Endothelial cell of umbilical vein (primary cell): Measurements from ENCODE around the gene ING1. TPM values are rescaled to one million over a fixed set of nuclear protein-coding genes. Genes with fewer than 3 reads are reported as not detected.

Source experiments
- BruUV-seq: library from RNA; stranded (reverse); fragments of 400-500 nt; replicated peaks from 2 replicates; lab custom pipeline; 2021; lab: Mats Ljungman, UMichigan
- CTCF ChIA-PET: fragments of 300-600, 350-600 bp; sonication (Branson Sonifier 250); formaldehyde crosslinking; loops from one replicate; lab custom pipeline; 2021; ENCODE audit warnings: antibody characterized with exemption, inconsistent platforms; lab: Charles Lee
- POLR2A ChIA-PET: fragments of 300-600, 350-600 bp; sonication (Branson Sonifier 250); formaldehyde crosslinking; loops from one replicate; lab custom pipeline; 2021; ENCODE audit warnings: antibody characterized with exemption, inconsistent platforms; lab: Charles Lee
- DNase-seq: peaks from one replicate; pipeline ENCODE4 v3.0.0-alpha.2; 2011; ENCODE audit warnings: low read depth, low spot score
- FAIRE-seq: peaks from 2 replicates; lab custom pipeline; 2011; peaks lifted over from hg19 to GRCh38; lab: Jason Lieb, UNC
- H2AFZ ChIP-seq: 2 replicates; pipeline ENCODE4 v1.6.0; 2012; ENCODE audit warnings: low read depth, low read length, control low read depth, inconsistent platforms
- H3K27ac ChIP-seq: 2 replicates; pipeline ENCODE4 v1.5.1; 2011; ENCODE audit warnings: low read depth, mild to moderate bottlenecking, control low read depth, low read length, moderate library complexity; ENCODE audit not compliant: insufficient read depth
- H3K27me3 ChIP-seq, 2 experiments: 2 replicates each; pipeline versions ENCODE4 v1.6.0 to v1.6.1; 2011; ENCODE audit warnings: low read length in 2 of 2, mixed read lengths in 1 of 2; ENCODE audit not compliant: control insufficient read depth in 2 of 2, insufficient read depth in 2 of 2
- H3K36me3 ChIP-seq, 2 experiments: 2 replicates in 1 of 2; 3 replicates in 1 of 2; pipeline ENCODE4 v1.5.1; 2011; ENCODE audit warnings: low read length in 2 of 2, mild to moderate bottlenecking in 1 of 2, moderate library complexity in 1 of 2; ENCODE audit not compliant: control insufficient read depth in 2 of 2, insufficient read depth in 2 of 2; ENCODE audit errors: extremely low read depth in 1 of 2
- H3K4me1 ChIP-seq: 3 replicates; pipeline ENCODE4 v1.5.1; 2011; ENCODE audit warnings: mild to moderate bottlenecking, low read length; ENCODE audit not compliant: control insufficient read depth, insufficient read depth; ENCODE audit errors: extremely low read depth
- H3K4me2 ChIP-seq: 2 replicates; pipeline ENCODE4 v1.6.1; 2011; ENCODE audit warnings: low read length, control low read depth, mixed read lengths; ENCODE audit not compliant: insufficient read depth
- H3K4me3 ChIP-seq, 3 experiments: fragments of 200-600 bp in 1 of 3; sonication (generic), shearing (Covaris generic) in 1 of 3; replicated peaks in 1 of 3; 2 replicates each; pipeline ENCODE4 v1.5.1; 2011 to 2016; ENCODE audit warnings: control low read depth in 3 of 3, low read length in 3 of 3, mild to moderate bottlenecking in 2 of 3, inconsistent platforms in 1 of 3, low read depth in 1 of 3, moderate library complexity in 1 of 3; ENCODE audit not compliant: insufficient read depth in 1 of 3
- H3K79me2 ChIP-seq: 2 replicates; pipeline ENCODE4 v1.6.0; 2012; ENCODE audit warnings: low read length, inconsistent platforms; ENCODE audit not compliant: control insufficient read depth, insufficient read depth
- H3K9ac ChIP-seq: replicated peaks from 2 replicates; pipeline ENCODE3; 2011; ENCODE audit warnings: low read length, control low read depth; ENCODE audit not compliant: insufficient read depth; ENCODE audit errors: extremely low read depth
- H3K9me1 ChIP-seq: replicated peaks from 3 replicates; pipeline ENCODE4 v1.6.0; 2011; ENCODE audit warnings: mild to moderate bottlenecking, low read length; ENCODE audit not compliant: control insufficient read depth, insufficient read depth; ENCODE audit errors: extremely low read depth
- H3K9me3 ChIP-seq: replicated peaks from 2 replicates; pipeline ENCODE4 v1.5.1; 2012; ENCODE audit warnings: low read length, inconsistent platforms; ENCODE audit not compliant: control insufficient read depth, insufficient read depth
- H4K20me1 ChIP-seq: replicated peaks from 2 replicates; pipeline ENCODE3; 2011; ENCODE audit warnings: mild to moderate bottlenecking, low read length; ENCODE audit not compliant: control insufficient read depth, insufficient read depth; ENCODE audit errors: extremely low read depth
- EZH2 ChIP-seq: IDR thresholded peaks from 2 replicates; pipeline ENCODE4 v1.6.1; 2012; ENCODE audit warnings: borderline replicate concordance, low read depth, mild to moderate bottlenecking, moderate library complexity, low read length, inconsistent platforms; ENCODE audit not compliant: severe bottlenecking
- FOS ChIP-seq: IDR thresholded peaks from 2 replicates; pipeline ENCODE4 v1.6.1; 2011; ENCODE audit warnings: mild to moderate bottlenecking, low read length, moderate library complexity, borderline replicate concordance; ENCODE audit not compliant: insufficient read depth
- GATA2 ChIP-seq: IDR thresholded peaks from 2 replicates; pipeline ENCODE4 v1.7.0; 2011; ENCODE audit warnings: low read depth, mild to moderate bottlenecking, moderate library complexity, mixed read lengths, low read length; ENCODE audit not compliant: insufficient read length, insufficient read depth
- JUN ChIP-seq: IDR thresholded peaks from 2 replicates; pipeline ENCODE4 v1.6.1; 2011; ENCODE audit warnings: borderline replicate concordance, low read depth; ENCODE audit not compliant: insufficient read length, insufficient read depth
- POLR2A ChIP-seq: IDR thresholded peaks from 2 replicates; pipeline ENCODE4 v1.6.1; 2012; ENCODE audit warnings: low read depth, mild to moderate bottlenecking, control low read depth, low read length
- POLR2AphosphoS5 ChIP-seq: IDR thresholded peaks from 2 replicates; pipeline ENCODE4 v1.6.1; 2012; ENCODE audit warnings: low read depth, mild to moderate bottlenecking, control low read depth, low read length, moderate library complexity; ENCODE audit not compliant: insufficient read depth
- dilution Hi-C: fragments of 300-500 bp; cut with MboI; formaldehyde crosslinking; loops from one replicate; pipeline ENCODE4 v1.15.0; 2019; ENCODE audit warnings: low sequenced_read_pairs; ENCODE audit not compliant: extremely low pct_ligation_motif_present
- intact Hi-C: fragments of 100-400 bp; cut with micrococcal nuclease; formaldehyde crosslinking; loops from one replicate; pipeline ENCODE4 v1.10.0; 2022
- polyA plus RNA-seq, 4 experiments: library from polyadenylated mRNA; depleted of rRNA in 3 of 4; stranded (reverse) in 3 of 4; unstranded in 1 of 4; fragments of >200 nt; gene quantifications; 2 replicates each; pipeline versions ENCODE4 v1.2.1 to v1.2.3, GENCODE V29; 2011 to 2012; ENCODE audit warnings: missing spikeins in 1 of 4
- total RNA-seq: library from RNA; stranded (reverse); gene quantifications from 2 replicates; pipeline ENCODE4 v1.2.3, GENCODE V29; 2021
- TF ChIP-seq, protein P1 (sequence below): IDR thresholded peaks from 2 replicates; pipeline ENCODE4 v1.6.1; 2011; ENCODE audit not compliant: insufficient read depth, insufficient read length

The ING1 gene
- total and polyA plus RNA-seq, 2 donors (not counting 3 experiments of a cell fraction or from before 2014, with no cell fraction given), result 10.4 to 10.9 TPM

DNA sequence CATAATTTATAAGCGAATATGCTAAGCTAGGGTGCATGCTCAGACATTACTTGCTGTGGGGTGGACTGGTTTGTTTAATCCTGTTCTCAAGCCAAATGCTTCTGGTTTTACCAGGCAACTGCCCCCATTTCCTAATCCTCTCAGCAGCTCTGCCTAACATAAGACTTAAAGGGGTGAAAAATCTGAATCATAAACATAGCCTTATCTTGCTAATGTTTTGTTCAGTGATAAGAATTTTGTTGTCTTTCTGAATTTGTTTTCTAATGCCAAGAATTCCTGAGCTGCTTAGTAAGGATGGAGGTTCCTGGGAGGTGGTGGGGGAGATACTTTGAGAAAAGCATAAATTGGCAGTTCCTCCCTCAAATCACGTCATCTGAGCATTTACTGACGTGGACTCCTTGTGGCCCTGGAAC lies 42.7 kb downstream of the ING1 start:
- H3K9me1 ChIP-seq, result no peaks in the 10 kb centered on the region
- CTCF ChIA-PET, result no interaction called here
- H3K27ac ChIP-seq, result no peak overlapping the region
- POLR2A ChIA-PET, result interaction anchor here (0.8 kb wide), 1 partner anchor 43 kb away, joined by 3 read pairs; no protein-coding TSS in a partner anchor
- no peaks in the 10 kb centered on the region for H3K27me3 ChIP-seq
- no peak for TF ChIP-seq FOS
- TF ChIP-seq POLR2AphosphoS5, result no peak
- TF ChIP-seq POLR2A, result no peak
- TF ChIP-seq JUN, result no peak
- TF ChIP-seq, protein P1, sequence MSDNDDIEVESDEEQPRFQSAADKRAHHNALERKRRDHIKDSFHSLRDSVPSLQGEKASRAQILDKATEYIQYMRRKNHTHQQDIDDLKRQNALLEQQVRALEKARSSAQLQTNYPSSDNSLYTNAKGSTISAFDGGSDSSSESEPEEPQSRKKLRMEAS, result no peak
- peak; percentile 32 for TF ChIP-seq GATA2
- no peak for TF ChIP-seq EZH2
- no peaks in the 10 kb centered on the region for H3K79me2 ChIP-seq
- intact Hi-C loops (no loop called here), dilution Hi-C loops (no loop called here)
- H3K36me3 ChIP-seq, result no peaks in the 10 kb centered on the region
- no peak overlapping the region for H3K9ac ChIP-seq
- H3K9me3 ChIP-seq, result no peaks in the 10 kb centered on the region
- peak; percentile 53 for FAIRE-seq
- H2AFZ ChIP-seq, result peak overlapping the region; percentile 1
- no TSS peak for BruUV-seq
- H3K4me1 ChIP-seq, result peaks cover 3% of the 10 kb centered on the region
- no peak overlapping the region for H3K4me3 ChIP-seq
- peak; percentile 59 for DNase-seq
- no peaks in the 10 kb centered on the region for H4K20me1 ChIP-seq
- H3K4me2 ChIP-seq, result no peak overlapping the region

DNA sequence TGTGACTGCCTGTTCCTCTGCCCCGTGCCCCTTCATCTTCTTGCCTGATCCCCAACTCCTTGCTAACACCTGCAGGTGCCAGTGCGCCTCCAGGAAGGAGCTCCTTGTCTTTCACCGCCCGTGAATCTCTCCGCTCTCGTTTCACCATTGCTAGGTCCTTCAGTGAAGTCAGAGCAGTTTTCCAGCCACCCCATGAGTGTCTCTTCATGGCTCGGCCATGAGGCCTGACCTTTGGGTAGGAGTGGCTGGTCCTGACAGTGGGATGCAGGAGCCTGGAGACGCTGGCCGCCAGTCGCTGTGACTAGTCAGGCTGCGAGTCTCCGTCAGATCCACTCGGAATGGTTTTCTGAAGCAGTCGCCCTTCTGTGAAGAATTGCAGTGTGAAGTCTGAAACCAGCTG lies 43.8 kb downstream of the ING1 start:
- intact Hi-C loops (no loop called here), dilution Hi-C loops (no loop called here)
- Histone ChIP-seq H3K27me3 (no peaks in the 10 kb centered on the region), H3K79me2 (no peaks in the 10 kb centered on the region), H3K9ac (no peak overlapping the region), H3K4me1 (peaks cover 3% of the 10 kb centered on the region), H3K27ac (no peak overlapping the region), H3K9me3 (no peaks in the 10 kb centered on the region), H3K4me2 (no peak overlapping the region), H4K20me1 (no peaks in the 10 kb centered on the region), H3K36me3 (no peaks in the 10 kb centered on the region), H3K4me3 (no peak overlapping the region), H2AFZ (no peak overlapping the region), H3K9me1 (no peaks in the 10 kb centered on the region)
- no peak for FAIRE-seq
- POLR2A ChIA-PET, result interaction anchor here (0.8 kb wide), 1 partner anchor 42 kb away, joined by 4 read pairs; no protein-coding TSS in a partner anchor
- TF ChIP-seq FOS, result no peak
- CTCF ChIA-PET, result interaction anchor here (1.0 to 1.4 kb wide), 2 partner anchors 11 to 112 kb away, joined by 3 read pairs; no protein-coding TSS in a partner anchor
- no TSS peak for BruUV-seq
- no peak for DNase-seq
